ENCODE measurements around the gene IL16. TPM values are rescaled to one million over a fixed set of nuclear protein-coding genes. Genes with fewer than 3 reads are reported as not detected.
A peak's percentile ranks its signal among the peaks of the same experiment; 100 is the strongest.

IL16 gene
- total RNA-seq, 2 experiments from 2014 or later: 240 to 243 TPM

- H3K4me1 Mint-ChIP-seq (ENCODE audit: low read depth): peaks cover 84% of the 10 kb centered on the region
- H3K36me3 Mint-ChIP-seq (ENCODE audit: low read depth): peaks cover 16% of the 10 kb centered on the region
- H3K27me3 Mint-ChIP-seq (ENCODE audit: low read depth): no peaks in the 10 kb centered on the region
- POLR2A ChIA-PET: no interaction called here
- no peak overlapping the region for H3K27ac Mint-ChIP-seq
- H3K4me3 Mint-ChIP-seq: no peak overlapping the region
- no peak for ATAC-seq
- CTCF ChIA-PET: interaction anchor here (9.5 kb wide), 1 partner anchor 23 kb away, joined by 96 read pairs; no protein-coding TSS in a partner anchor
- no peak for DNase-seq
- H3K9me3 Mint-ChIP-seq (ENCODE audit: insufficient read depth): peaks cover 4% of the 10 kb centered on the region
Observed at GRCh38 chr15:81288616-81289015, 91.9 kb downstream of the IL16 start.

- Mint-ChIP-seq H3K27ac (no peak overlapping the region), H3K9me3 (ENCODE audit: insufficient read depth) (peaks cover 4% of the 10 kb centered on the region), H3K4me3 (no peak overlapping the region), H3K27me3 (ENCODE audit: low read depth) (no peaks in the 10 kb centered on the region), H3K36me3 (ENCODE audit: low read depth) (peaks cover 16% of the 10 kb centered on the region), H3K4me1 (ENCODE audit: low read depth) (peaks cover 89% of the 10 kb centered on the region)
- ChIA-PET POLR2A (interaction anchor here (5.6 to 8.9 kb wide), 2 partner anchors 11 to 18 kb away, joined by 72 to 117 read pairs; no protein-coding TSS in a partner anchor), CTCF (interaction anchor here (0.9 to 16.6 kb wide), 6 partner anchors 10 to 24 kb away, joined by 3 to 243 read pairs (median 12); no protein-coding TSS in a partner anchor)
- ATAC-seq (no peak), DNase-seq (no peak)
Observed at GRCh38 chr15:81289910-81290309, 93.2 kb downstream of the IL16 start.

- ATAC-seq: no peak
Observed at GRCh38 chr15:81291916-81292522, 95.3 kb downstream of the IL16 start.

GRCh38 chr15:81292523-81293001 lies 95.9 kb downstream of the IL16 start:
- no peak for ATAC-seq
- Mint-ChIP-seq H3K4me3 (peak overlapping the region; percentile 99), H3K4me1 (ENCODE audit: low read depth) (peaks cover 81% of the 10 kb centered on the region)

More at GRCh38 chr15:81291916-81292522, 95.3 kb downstream of the IL16 start:
- Mint-ChIP-seq H3K4me1 (ENCODE audit: low read depth) (peaks cover 87% of the 10 kb centered on the region), H3K27ac (peak overlapping the region; percentile 93), H3K27me3 (ENCODE audit: low read depth) (no peaks in the 10 kb centered on the region), H3K4me3 (peak overlapping the region; percentile 99), H3K36me3 (ENCODE audit: low read depth) (peaks cover 23% of the 10 kb centered on the region), H3K9me3 (ENCODE audit: insufficient read depth) (peaks cover under 1% of the 10 kb centered on the region)
- ChIA-PET POLR2A (interaction anchor here (0.8 to 8.9 kb wide), 6 partner anchors 8 to 26 kb away, joined by 3 to 117 read pairs (median 10); no protein-coding TSS in a partner anchor), CTCF (interaction anchor here (0.9 to 16.6 kb wide), 11 partner anchors 8 to 109 kb away, joined by 3 to 243 read pairs (median 6); partner anchors contain the start of gene STARD5)
- no peak for DNase-seq

GRCh38 chr15:81293728-81294515 lies 97.2 kb downstream of the IL16 start:
- peaks cover 39% of the 10 kb centered on the region for H3K36me3 Mint-ChIP-seq (ENCODE audit: low read depth)
- peak overlapping the region; percentile 99 for H3K4me3 Mint-ChIP-seq
- POLR2A ChIA-PET: interaction anchor here (1.0 to 8.9 kb wide), 8 partner anchors 7 to 303 kb away, joined by 3 to 117 read pairs (median 8); partner anchors contain the start of gene STARD5
- no peaks in the 10 kb centered on the region for H3K9me3 Mint-ChIP-seq (ENCODE audit: insufficient read depth)
- peak overlapping the region; percentile 93 for H3K27ac Mint-ChIP-seq
- DNase-seq: peak; percentile 87
- CTCF ChIA-PET: interaction anchor here (0.8 to 16.6 kb wide), 9 partner anchors 10 to 138 kb away, joined by 3 to 243 read pairs (median 7); no protein-coding TSS in a partner anchor
- peak; percentile 66 for ATAC-seq
- H3K27me3 Mint-ChIP-seq (ENCODE audit: low read depth): no peaks in the 10 kb centered on the region
- H3K4me1 Mint-ChIP-seq (ENCODE audit: low read depth): peaks cover 73% of the 10 kb centered on the region

More at GRCh38 chr15:81292523-81293001, 95.9 kb downstream of the IL16 start:
- peaks cover 27% of the 10 kb centered on the region for H3K36me3 Mint-ChIP-seq (ENCODE audit: low read depth)
- ChIA-PET POLR2A (interaction anchor here (0.8 to 8.9 kb wide), 6 partner anchors 8 to 27 kb away, joined by 3 to 117 read pairs (median 10); no protein-coding TSS in a partner anchor), CTCF (interaction anchor here (0.9 to 16.6 kb wide), 11 partner anchors 9 to 109 kb away, joined by 3 to 243 read pairs (median 6); partner anchors contain the start of gene STARD5)
- H3K27ac Mint-ChIP-seq: peak overlapping the region; percentile 93
- DNase-seq: peak; percentile 59
- H3K9me3 Mint-ChIP-seq (ENCODE audit: insufficient read depth): no peaks in the 10 kb centered on the region
- no peaks in the 10 kb centered on the region for H3K27me3 Mint-ChIP-seq (ENCODE audit: low read depth)

- DNase-seq (peak; percentile 50), ATAC-seq (peak; percentile 7)
- CTCF ChIA-PET: interaction anchor here (0.8 to 16.6 kb wide), 11 partner anchors 8 to 287 kb away, joined by 3 to 243 read pairs (median 7); no protein-coding TSS in a partner anchor
- peak overlapping the region; percentile 93 for H3K27ac Mint-ChIP-seq
- POLR2A ChIA-PET: interaction anchor here (1.3 to 8.9 kb wide), 6 partner anchors 6 to 294 kb away, joined by 4 to 117 read pairs (median 12); partner anchors contain the start of gene STARD5
- peaks cover 70% of the 10 kb centered on the region for H3K4me1 Mint-ChIP-seq (ENCODE audit: low read depth)
- H3K9me3 Mint-ChIP-seq (ENCODE audit: insufficient read depth): no peaks in the 10 kb centered on the region
- H3K27me3 Mint-ChIP-seq (ENCODE audit: low read depth): no peaks in the 10 kb centered on the region
- peak overlapping the region; percentile 99 for H3K4me3 Mint-ChIP-seq
- H3K36me3 Mint-ChIP-seq (ENCODE audit: low read depth): peaks cover 42% of the 10 kb centered on the region
Observed at GRCh38 chr15:81294516-81294880, 97.8 kb downstream of the IL16 start.

- no peak for DNase-seq
- peaks cover 60% of the 10 kb centered on the region for H3K4me1 Mint-ChIP-seq (ENCODE audit: low read depth)
- ChIA-PET CTCF (interaction anchor here (0.6 to 16.6 kb wide), 15 partner anchors 9 to 297 kb away, joined by 3 to 243 read pairs (median 7); partner anchors contain the start of gene STARD5), POLR2A (interaction anchor here (0.6 to 8.9 kb wide), 4 partner anchors 9 to 307 kb away, joined by 3 to 117 read pairs (median 12); no protein-coding TSS in a partner anchor)
- H3K27ac Mint-ChIP-seq: peak overlapping the region; percentile 93
- ATAC-seq: no peak
- no peaks in the 10 kb centered on the region for H3K9me3 Mint-ChIP-seq (ENCODE audit: insufficient read depth)
- H3K27me3 Mint-ChIP-seq (ENCODE audit: low read depth): no peaks in the 10 kb centered on the region
- peaks cover 52% of the 10 kb centered on the region for H3K36me3 Mint-ChIP-seq (ENCODE audit: low read depth)
- peak overlapping the region; percentile 99 for H3K4me3 Mint-ChIP-seq
Observed at GRCh38 chr15:81295486-81296121, 98.9 kb downstream of the IL16 start.

- Mint-ChIP-seq H3K27ac (peak overlapping the region; percentile 93), H3K9me3 (ENCODE audit: insufficient read depth) (no peaks in the 10 kb centered on the region), H3K27me3 (ENCODE audit: low read depth) (no peaks in the 10 kb centered on the region), H3K4me1 (ENCODE audit: low read depth) (peaks cover 57% of the 10 kb centered on the region), H3K36me3 (ENCODE audit: low read depth) (peaks cover 56% of the 10 kb centered on the region), H3K4me3 (peak overlapping the region; percentile 99)
- ATAC-seq: peak; percentile 0
- DNase-seq: no peak
- ChIA-PET POLR2A (interaction anchor here (0.6 to 8.9 kb wide), 7 partner anchors 10 to 307 kb away, joined by 3 to 117 read pairs (median 4); no protein-coding TSS in a partner anchor), CTCF (interaction anchor here (0.9 to 16.6 kb wide), 11 partner anchors 10 to 31 kb away, joined by 3 to 243 read pairs (median 7); partner anchors contain the start of gene STARD5)
Observed at GRCh38 chr15:81296186-81296585, 99.5 kb downstream of the IL16 start.

- CTCF ChIA-PET: interaction anchor here (0.9 to 16.6 kb wide), 10 partner anchors 10 to 31 kb away, joined by 3 to 243 read pairs (median 8); partner anchors contain the start of gene STARD5
- Mint-ChIP-seq H3K4me1 (ENCODE audit: low read depth) (peaks cover 53% of the 10 kb centered on the region), H3K27me3 (ENCODE audit: low read depth) (no peaks in the 10 kb centered on the region)
Observed at GRCh38 chr15:81296673-81297072, 100.0 kb downstream of the IL16 start.

GRCh38 chr15:81297147-81297572 lies 100.5 kb downstream of the IL16 start:
- Mint-ChIP-seq H3K4me1 (ENCODE audit: low read depth) (peaks cover 53% of the 10 kb centered on the region), H3K4me3 (peak overlapping the region; percentile 99), H3K36me3 (ENCODE audit: low read depth) (peaks cover 65% of the 10 kb centered on the region), H3K9me3 (ENCODE audit: insufficient read depth) (no peaks in the 10 kb centered on the region), H3K27me3 (ENCODE audit: low read depth) (no peaks in the 10 kb centered on the region), H3K27ac (peak overlapping the region; percentile 93)
- ATAC-seq (no peak), DNase-seq (no peak)
- ChIA-PET POLR2A (interaction anchor here (0.6 to 8.9 kb wide), 9 partner anchors 11 to 1241 kb away, joined by 3 to 117 read pairs (median 3); no protein-coding TSS in a partner anchor), CTCF (interaction anchor here (1.0 to 16.6 kb wide), 9 partner anchors 10 to 31 kb away, joined by 3 to 243 read pairs (median 8); partner anchors contain the start of gene STARD5)

More at GRCh38 chr15:81296673-81297072, 100.0 kb downstream of the IL16 start:
- peaks cover 60% of the 10 kb centered on the region for H3K36me3 Mint-ChIP-seq (ENCODE audit: low read depth)
- H3K4me3 Mint-ChIP-seq: peak overlapping the region; percentile 99
- ATAC-seq: peak; percentile 72
- peak overlapping the region; percentile 93 for H3K27ac Mint-ChIP-seq
- no peaks in the 10 kb centered on the region for H3K9me3 Mint-ChIP-seq (ENCODE audit: insufficient read depth)
- POLR2A ChIA-PET: interaction anchor here (0.6 to 8.9 kb wide), 7 partner anchors 10 to 35 kb away, joined by 3 to 117 read pairs (median 4); no protein-coding TSS in a partner anchor
- peak; percentile 90 for DNase-seq

All from activated CD8-positive, alpha-beta T cell treated with anti-CD3 and anti-CD28 coated beads, Interleukin-2, amount 10 ng/mL, durations not matched to agents 7 days and 5 days (primary cell).